ENCODE results near the gene DIABLO.
"Not testable (repeated sequence)": the region's sequence is repeated elsewhere in the genome, so short reads cannot be mapped to it uniquely, and the experiment has no call there.

DIABLO gene

GRCh38 chr12:122187466-122187865, 38.4 kb downstream of the DIABLO start:
- DNase-seq = no peak

- DNase-seq = no peak
Measured at GRCh38 chr12:122185494-122186082, 40.3 kb downstream of the DIABLO start.

- DNase-seq = no peak
Measured at GRCh38 chr12:122185079-122185478, 40.8 kb downstream of the DIABLO start.

- no peak for DNase-seq
Measured at GRCh38 chr12:122184517-122184916, 41.3 kb downstream of the DIABLO start.

- DNase-seq = no peak
Measured at GRCh38 chr12:122183588-122183940, 42.3 kb downstream of the DIABLO start.

- DNase-seq = no peak
Measured at GRCh38 chr12:122182887-122183587, 42.8 kb downstream of the DIABLO start, which contains the start of gene LRRC43. Gene LRRC43 (plus strand): TSS chr12:122183123. CDS start chr12:122183145, 22 bp downstream.

- DNase-seq = not testable (repeated sequence)
Measured at GRCh38 chr12:122176473-122176872, 49.4 kb downstream of the DIABLO start.

GRCh38 chr12:122174155-122174845, 51.6 kb downstream of the DIABLO start, which contains the start of gene IL31:
Gene IL31 (minus strand): TSS chr12:122174221. CDS start chr12:122174172, 49 bp downstream.
- DNase-seq = no peak

- DNase-seq = no peak
Measured at GRCh38 chr12:122172262-122172939, 53.5 kb downstream of the DIABLO start.

GRCh38 chr12:122171399-122171798, 54.5 kb downstream of the DIABLO start:
- no peak for DNase-seq

GRCh38 chr12:122168492-122168891, 57.4 kb downstream of the DIABLO start:
- DNase-seq = no peak

GRCh38 chr12:122167356-122167925, 58.4 kb downstream of the DIABLO start:
- no peak for DNase-seq

GRCh38 chr12:122166422-122167349, 59.2 kb downstream of the DIABLO start:
- DNase-seq = no peak

GRCh38 chr12:122162976-122163375, 62.9 kb downstream of the DIABLO start:
- DNase-seq = no peak

GRCh38 chr12:122161682-122162081, 64.2 kb downstream of the DIABLO start:
- DNase-seq = no peak

- DNase-seq = no peak
Measured at GRCh38 chr12:122160761-122161160, 65.1 kb downstream of the DIABLO start.

- no peak for DNase-seq
Measured at GRCh38 chr12:122159882-122160281, 66.0 kb downstream of the DIABLO start.

GRCh38 chr12:122158700-122159285, 67.1 kb downstream of the DIABLO start:
- no peak for DNase-seq

All from NCI-H1436 treated with DMSO at 0.1 percent for 48 hours (cell line).